A549 (cell line): ENCODE data around the gene AP1M1.

ENCODE experiments used
- CTCF ChIP-seq: fragments of >200 bp; sonication (Bioruptor Twin); formaldehyde crosslinking; IDR thresholded peaks from 3 replicates; pipeline ENCODE4 v1.5.1; 2016
- KDM1A ChIP-seq: fragments of 200-600 bp; sonication (generic); IDR thresholded peaks from 2 replicates; pipeline ENCODE4 v1.6.1; 2016; ENCODE audit warnings: low read depth, mild to moderate bottlenecking

- TF ChIP-seq CTCF (no peak), KDM1A (no peak)
Observed at GRCh38 chr19:16188521-16188920, 9.2 kb upstream of the AP1M1 start.
